ENCODE data around the gene METTL26. TPM values are rescaled to one million over a fixed set of nuclear protein-coding genes. Genes with fewer than 3 reads are reported as not detected.

METTL26 gene
- total RNA-seq, 2 experiments from 2014 or later, result 89.0 to 94.0 TPM

GRCh38 chr16:649631-650030 is 13.5 kb upstream of the METTL26 start:
- H3K4me1 Mint-ChIP-seq (ENCODE audit: low read depth), result peaks cover 15% of the 10 kb centered on the region
- DNase-seq (peak; percentile 44), ATAC-seq (peak; percentile 50)
- H3K9me3 Mint-ChIP-seq (ENCODE audit: insufficient read depth), result no peaks in the 10 kb centered on the region
- no peaks in the 10 kb centered on the region for H3K27me3 Mint-ChIP-seq (ENCODE audit: low read depth)
- peak overlapping the region; percentile 67 for H3K27ac Mint-ChIP-seq
- ChIA-PET CTCF (interaction anchor here (1.0 to 2.6 kb wide), 3 partner anchors 13 to 18 kb away, joined by 3 to 16 read pairs (median 4); partner anchors contain the start of genes METTL26 and RHOT2), POLR2A (interaction anchor here (0.6 to 1.1 kb wide), 3 partner anchors 10 to 19 kb away, joined by 3 read pairs; partner anchors contain the start of gene RHOT2)
- peak overlapping the region; percentile 74 for H3K4me3 Mint-ChIP-seq
- H3K36me3 Mint-ChIP-seq (ENCODE audit: low read depth), result peaks cover 4% of the 10 kb centered on the region

GRCh38 chr16:648781-649589 is 12.9 kb upstream of the METTL26 start, which contains the start of gene WDR90:
Gene WDR90, plus strand, starts transcription at chr16:649365. Its CDS starts 52 bp downstream, at chr16:649417.
- POLR2A ChIA-PET, result interaction anchor here (0.6 to 1.1 kb wide), 4 partner anchors 10 to 79 kb away, joined by 3 read pairs; partner anchors contain the start of genes PIGQ and RHOT2
- Mint-ChIP-seq H3K4me3 (peak within 1 kb of the TSS; percentile 78), H3K9me3 (ENCODE audit: insufficient read depth) (no peaks in the 10 kb centered on the region), H3K27ac (peak within 1 kb of the TSS; percentile 78), H3K4me1 (ENCODE audit: low read depth) (peaks cover 15% of the 10 kb centered on the region), H3K27me3 (ENCODE audit: low read depth) (no peaks in the 10 kb centered on the region), H3K36me3 (ENCODE audit: low read depth) (peaks cover 8% of the 10 kb centered on the region)
- ATAC-seq (peak; percentile 84), DNase-seq (peak; percentile 95)
- CTCF ChIA-PET, result interaction anchor here (0.7 to 2.6 kb wide), 4 partner anchors 12 to 70 kb away, joined by 3 to 16 read pairs (median 4); partner anchors contain the start of genes METTL26 and RHOT2

- Mint-ChIP-seq H3K9me3 (ENCODE audit: insufficient read depth) (no peaks in the 10 kb centered on the region), H3K36me3 (ENCODE audit: low read depth) (peaks cover 11% of the 10 kb centered on the region), H3K4me1 (ENCODE audit: low read depth) (peaks cover 19% of the 10 kb centered on the region), H3K27me3 (ENCODE audit: low read depth) (no peaks in the 10 kb centered on the region), H3K27ac (peak overlapping the region; percentile 78), H3K4me3 (peak overlapping the region; percentile 78)
- ChIA-PET POLR2A (no interaction called here), CTCF (interaction anchor here (1.4 to 2.6 kb wide), 2 partner anchors 11 to 20 kb away, joined by 5 to 16 read pairs; partner anchors contain the start of genes METTL26 and RHOT2)
- no peak for ATAC-seq
- peak; percentile 54 for DNase-seq
Observed at GRCh38 chr16:648071-648780, 12.1 kb upstream of the METTL26 start.

- ChIA-PET CTCF (interaction anchor here (1.4 to 2.6 kb wide), 2 partner anchors 10 to 21 kb away, joined by 5 to 16 read pairs; partner anchors contain the start of genes METTL26 and RHOT2), POLR2A (interaction anchor here (0.6 kb wide), 1 partner anchor 46 kb away, joined by 3 read pairs; no protein-coding TSS in a partner anchor)
- H3K27ac Mint-ChIP-seq, result no peak overlapping the region
- DNase-seq (no peak), ATAC-seq (no peak)
- H3K9me3 Mint-ChIP-seq (ENCODE audit: insufficient read depth), result no peaks in the 10 kb centered on the region
- H3K4me1 Mint-ChIP-seq (ENCODE audit: low read depth), result peaks cover 27% of the 10 kb centered on the region
- H3K36me3 Mint-ChIP-seq (ENCODE audit: low read depth), result peaks cover 11% of the 10 kb centered on the region
- H3K27me3 Mint-ChIP-seq (ENCODE audit: low read depth), result no peaks in the 10 kb centered on the region
- no peak overlapping the region for H3K4me3 Mint-ChIP-seq
Observed at GRCh38 chr16:647173-647902, 11.2 kb upstream of the METTL26 start.

GRCh38 chr16:646679-647172 is 10.6 kb upstream of the METTL26 start:
- H3K36me3 Mint-ChIP-seq (ENCODE audit: low read depth), result peaks cover 11% of the 10 kb centered on the region
- H3K9me3 Mint-ChIP-seq (ENCODE audit: insufficient read depth), result no peaks in the 10 kb centered on the region
- POLR2A ChIA-PET, result no interaction called here
- peaks cover 27% of the 10 kb centered on the region for H3K4me1 Mint-ChIP-seq (ENCODE audit: low read depth)
- ATAC-seq (no peak), DNase-seq (no peak)
- H3K4me3 Mint-ChIP-seq, result no peak overlapping the region
- no peaks in the 10 kb centered on the region for H3K27me3 Mint-ChIP-seq (ENCODE audit: low read depth)
- H3K27ac Mint-ChIP-seq, result no peak overlapping the region
- CTCF ChIA-PET, result no interaction called here

GRCh38 chr16:645852-646678 is 10.0 kb upstream of the METTL26 start:
- ATAC-seq, result no peak

GRCh38 chr16:644556-644955 is 8.5 kb upstream of the METTL26 start:
- peaks cover 20% of the 10 kb centered on the region for H3K4me1 Mint-ChIP-seq (ENCODE audit: low read depth)
- POLR2A ChIA-PET, result no interaction called here
- H3K27ac Mint-ChIP-seq, result no peak overlapping the region
- H3K36me3 Mint-ChIP-seq (ENCODE audit: low read depth), result peaks cover 11% of the 10 kb centered on the region
- no peaks in the 10 kb centered on the region for H3K27me3 Mint-ChIP-seq (ENCODE audit: low read depth)
- CTCF ChIA-PET, result no interaction called here
- ATAC-seq (no peak), DNase-seq (no peak)
- H3K4me3 Mint-ChIP-seq, result no peak overlapping the region
- no peaks in the 10 kb centered on the region for H3K9me3 Mint-ChIP-seq (ENCODE audit: insufficient read depth)

More at GRCh38 chr16:645852-646678, 10.0 kb upstream of the METTL26 start:
- peaks cover 27% of the 10 kb centered on the region for H3K4me1 Mint-ChIP-seq (ENCODE audit: low read depth)
- ChIA-PET CTCF (no interaction called here), POLR2A (no interaction called here)
- DNase-seq, result no peak
- no peaks in the 10 kb centered on the region for H3K9me3 Mint-ChIP-seq (ENCODE audit: insufficient read depth)
- H3K27me3 Mint-ChIP-seq (ENCODE audit: low read depth), result no peaks in the 10 kb centered on the region
- peaks cover 11% of the 10 kb centered on the region for H3K36me3 Mint-ChIP-seq (ENCODE audit: low read depth)
- H3K27ac Mint-ChIP-seq, result no peak overlapping the region
- H3K4me3 Mint-ChIP-seq, result no peak overlapping the region

- peaks cover 9% of the 10 kb centered on the region for H3K36me3 Mint-ChIP-seq (ENCODE audit: low read depth)
- POLR2A ChIA-PET, result interaction anchor here (0.9 kb wide), 1 partner anchor 52 kb away, joined by 4 read pairs; no protein-coding TSS in a partner anchor
- CTCF ChIA-PET, result no interaction called here
- ATAC-seq (no peak), DNase-seq (no peak)
- H3K4me3 Mint-ChIP-seq, result peak overlapping the region; percentile 70
- no peak overlapping the region for H3K27ac Mint-ChIP-seq
- no peaks in the 10 kb centered on the region for H3K27me3 Mint-ChIP-seq (ENCODE audit: low read depth)
- H3K4me1 Mint-ChIP-seq (ENCODE audit: low read depth), result peaks cover 17% of the 10 kb centered on the region
- no peaks in the 10 kb centered on the region for H3K9me3 Mint-ChIP-seq (ENCODE audit: insufficient read depth)
Observed at GRCh38 chr16:643050-643368, 6.9 kb upstream of the METTL26 start.

- Mint-ChIP-seq H3K27me3 (ENCODE audit: low read depth) (no peaks in the 10 kb centered on the region), H3K4me1 (ENCODE audit: low read depth) (peaks cover 15% of the 10 kb centered on the region), H3K36me3 (ENCODE audit: low read depth) (peaks cover 9% of the 10 kb centered on the region), H3K4me3 (peak overlapping the region; percentile 70), H3K9me3 (ENCODE audit: insufficient read depth) (no peaks in the 10 kb centered on the region), H3K27ac (peak overlapping the region; percentile 67)
- DNase-seq (peak; percentile 55), ATAC-seq (peak; percentile 47)
- POLR2A ChIA-PET, result interaction anchor here (0.9 to 1.1 kb wide), 2 partner anchors 12 to 53 kb away, joined by 3 to 4 read pairs; no protein-coding TSS in a partner anchor
- CTCF ChIA-PET, result no interaction called here
Observed at GRCh38 chr16:642189-643049, 6.3 kb upstream of the METTL26 start.
